Hepatocyte (in vitro differentiated cells): Measurements from ENCODE around the gene E2F8. TPM values are rescaled to one million over a fixed set of nuclear protein-coding genes. Genes with fewer than 3 reads are reported as not detected.
A peak's percentile ranks its signal among the peaks of the same experiment; 100 is the strongest.
"Not testable (repeated sequence)": the region's sequence is repeated elsewhere in the genome, so short reads cannot be mapped to it uniquely, and the experiment has no call there.

Experiments used
- DNase-seq: peaks from one replicate; pipeline ENCODE4 v3.0.0-alpha.2; 2016; ENCODE audit warnings: low spot score
- H2AFZ ChIP-seq: fragments of 200-600 bp; sonication (generic); 2 replicates; pipeline ENCODE4 v1.6.0; 2016; ENCODE audit warnings: antibody characterized with exemption, mild to moderate bottlenecking
- H3K27ac ChIP-seq: fragments of 200-600 bp; sonication (generic); 2 replicates; pipeline ENCODE4 v1.5.1; 2016; ENCODE audit warnings: mild to moderate bottlenecking
- H3K27me3 ChIP-seq: fragments of 200-600 bp; sonication (generic); 2 replicates; pipeline ENCODE4 v1.6.1; 2016
- H3K36me3 ChIP-seq: fragments of 200-600 bp; sonication (generic); replicated peaks from 2 replicates; pipeline ENCODE4 v1.5.1; 2016; ENCODE audit warnings: low read depth; ENCODE audit not compliant: insufficient read depth
- H3K4me1 ChIP-seq: fragments of 200-600 bp; sonication (generic); 2 replicates; pipeline ENCODE4 v1.5.1; 2016; ENCODE audit warnings: mild to moderate bottlenecking, moderate library complexity; ENCODE audit not compliant: insufficient read depth
- H3K4me2 ChIP-seq: fragments of 200-600 bp; sonication (generic); 2 replicates; pipeline ENCODE4 v1.6.0; 2016
- H3K4me3 ChIP-seq: fragments of 200-600 bp; sonication (generic); 2 replicates; pipeline ENCODE4 v1.5.1; 2016; ENCODE audit warnings: mild to moderate bottlenecking
- H3K79me2 ChIP-seq: fragments of 200-600 bp; sonication (generic); 2 replicates; pipeline ENCODE4 v1.6.0; 2017; ENCODE audit warnings: mild to moderate bottlenecking
- H3K9me2 ChIP-seq: fragments of 200-600 bp; sonication (generic); replicated peaks from 2 replicates; pipeline ENCODE4 v1.6.0; 2017; ENCODE audit warnings: mild to moderate bottlenecking; ENCODE audit not compliant: insufficient read depth
- H3K9me3 ChIP-seq: fragments of 200-600 bp; sonication (generic); 2 replicates; pipeline ENCODE4 v1.5.1; 2016; ENCODE audit warnings: low read depth, mild to moderate bottlenecking
- H4K20me1 ChIP-seq: fragments of 200-600 bp; sonication (generic); 2 replicates; pipeline ENCODE4 v1.6.0; 2016; ENCODE audit warnings: mild to moderate bottlenecking; ENCODE audit not compliant: insufficient read depth, poor library complexity, severe bottlenecking
- EZH2 ChIP-seq: fragments of 200-600 bp; sonication (generic); IDR thresholded peaks from 2 replicates; pipeline ENCODE4 v1.6.1; 2016; ENCODE audit warnings: antibody characterized with exemption, mild to moderate bottlenecking, borderline replicate concordance
- EZH2phosphoT487 ChIP-seq: fragments of 200-600 bp; sonication (generic); IDR thresholded peaks from one replicate; pipeline ENCODE4 v1.6.1; 2018; ENCODE audit warnings: antibody characterized with exemption, mild to moderate bottlenecking, low read depth, moderate library complexity; ENCODE audit not compliant: unreplicated experiment, severe bottlenecking
- WGBS: methylation state at CpG from one replicate; pipeline ENCODE4 v1.1.6; 2016; ENCODE audit warnings: low lambda C conversion rate; ENCODE audit errors: missing lambda C conversion rate; 5-methylcytosine and 5-hydroxymethylcytosine counted together
- polyA plus RNA-seq: library from polyadenylated mRNA; unstranded; fragments of >200 nt; fragmentation: Nextera tagmentation; extraction: Ambion mirVana; gene quantifications from 2 replicates; pipeline ENCODE4 v1.2.1, GENCODE V29; 2016
- total RNA-seq: library from RNA; depleted of rRNA; stranded (reverse); fragments of >200 nt; gene quantifications from 2 replicates; pipeline ENCODE4 v1.2.3, GENCODE V29; 2014
- TF ChIP-seq, protein P1 (sequence below): fragments of 200-600 bp; sonication (generic); IDR thresholded peaks from 2 replicates; pipeline ENCODE4 v1.5.1; 2016; ENCODE audit warnings: antibody characterized with exemption, mild to moderate bottlenecking; ENCODE audit not compliant: poor library complexity

The E2F8 gene
- total and polyA plus RNA-seq, 2 experiments from 2014 or later: 0.42 to 2.3 TPM

DNA sequence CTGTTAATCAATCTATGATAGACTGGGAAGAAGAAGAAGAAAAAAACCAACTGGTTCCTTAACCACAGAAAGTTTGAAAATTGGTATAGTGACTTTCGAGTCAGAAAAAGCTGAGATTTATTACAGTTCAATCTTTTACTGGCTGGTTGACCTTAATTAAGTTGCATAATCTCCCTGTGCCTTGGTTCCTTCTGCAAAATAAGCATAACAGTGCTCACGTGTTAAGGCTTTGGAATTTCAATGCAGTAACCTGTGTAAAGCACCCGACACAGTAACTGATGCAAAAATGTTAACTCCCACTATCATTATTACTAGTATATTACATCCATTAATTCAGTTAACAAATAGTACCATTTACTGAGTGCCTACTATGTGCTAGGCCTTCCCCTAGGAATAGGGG is 22.6 kb upstream of the E2F8 start:
- Histone ChIP-seq H3K4me3 (no peak overlapping the region), H3K79me2 (no peaks in the 10 kb centered on the region), H3K4me1 (no peaks in the 10 kb centered on the region), H3K36me3 (no peaks in the 10 kb centered on the region), H3K9me3 (no peaks in the 10 kb centered on the region), H3K9me2 (no peaks in the 10 kb centered on the region), H2AFZ (no peak overlapping the region), H3K27ac (no peak overlapping the region), H3K4me2 (no peak overlapping the region), H3K27me3 (no peaks in the 10 kb centered on the region), H4K20me1 (no peaks in the 10 kb centered on the region)
- 81% methylated on average over 3 of the region's 3 CpGs for WGBS
- TF ChIP-seq EZH2phosphoT487 (no peak), EZH2 (no peak)
- TF ChIP-seq, protein P1, sequence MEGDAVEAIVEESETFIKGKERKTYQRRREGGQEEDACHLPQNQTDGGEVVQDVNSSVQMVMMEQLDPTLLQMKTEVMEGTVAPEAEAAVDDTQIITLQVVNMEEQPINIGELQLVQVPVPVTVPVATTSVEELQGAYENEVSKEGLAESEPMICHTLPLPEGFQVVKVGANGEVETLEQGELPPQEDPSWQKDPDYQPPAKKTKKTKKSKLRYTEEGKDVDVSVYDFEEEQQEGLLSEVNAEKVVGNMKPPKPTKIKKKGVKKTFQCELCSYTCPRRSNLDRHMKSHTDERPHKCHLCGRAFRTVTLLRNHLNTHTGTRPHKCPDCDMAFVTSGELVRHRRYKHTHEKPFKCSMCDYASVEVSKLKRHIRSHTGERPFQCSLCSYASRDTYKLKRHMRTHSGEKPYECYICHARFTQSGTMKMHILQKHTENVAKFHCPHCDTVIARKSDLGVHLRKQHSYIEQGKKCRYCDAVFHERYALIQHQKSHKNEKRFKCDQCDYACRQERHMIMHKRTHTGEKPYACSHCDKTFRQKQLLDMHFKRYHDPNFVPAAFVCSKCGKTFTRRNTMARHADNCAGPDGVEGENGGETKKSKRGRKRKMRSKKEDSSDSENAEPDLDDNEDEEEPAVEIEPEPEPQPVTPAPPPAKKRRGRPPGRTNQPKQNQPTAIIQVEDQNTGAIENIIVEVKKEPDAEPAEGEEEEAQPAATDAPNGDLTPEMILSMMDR: no peak
- DNase-seq: no peak

- no peaks in the 10 kb centered on the region for H3K27me3 ChIP-seq
- no peak overlapping the region for H3K4me3 ChIP-seq
- no peaks in the 10 kb centered on the region for H3K36me3 ChIP-seq
- H2AFZ ChIP-seq: no peak overlapping the region
- H3K79me2 ChIP-seq: no peaks in the 10 kb centered on the region
- H3K9me2 ChIP-seq: no peaks in the 10 kb centered on the region
- TF ChIP-seq EZH2 (no peak), EZH2phosphoT487 (no peak)
- TF ChIP-seq, protein P1: peak; percentile 88
- 57% methylated on average over 6 of the region's 6 CpGs for WGBS
- H4K20me1 ChIP-seq: no peaks in the 10 kb centered on the region
- peak; percentile 77 for DNase-seq
- no peak overlapping the region for H3K4me2 ChIP-seq
- no peaks in the 10 kb centered on the region for H3K4me1 ChIP-seq
- no peaks in the 10 kb centered on the region for H3K9me3 ChIP-seq
- no peak overlapping the region for H3K27ac ChIP-seq
These were observed 19.0 kb upstream of the E2F8 start for GRCh38 chr11:19259487-19260345.

DNA sequence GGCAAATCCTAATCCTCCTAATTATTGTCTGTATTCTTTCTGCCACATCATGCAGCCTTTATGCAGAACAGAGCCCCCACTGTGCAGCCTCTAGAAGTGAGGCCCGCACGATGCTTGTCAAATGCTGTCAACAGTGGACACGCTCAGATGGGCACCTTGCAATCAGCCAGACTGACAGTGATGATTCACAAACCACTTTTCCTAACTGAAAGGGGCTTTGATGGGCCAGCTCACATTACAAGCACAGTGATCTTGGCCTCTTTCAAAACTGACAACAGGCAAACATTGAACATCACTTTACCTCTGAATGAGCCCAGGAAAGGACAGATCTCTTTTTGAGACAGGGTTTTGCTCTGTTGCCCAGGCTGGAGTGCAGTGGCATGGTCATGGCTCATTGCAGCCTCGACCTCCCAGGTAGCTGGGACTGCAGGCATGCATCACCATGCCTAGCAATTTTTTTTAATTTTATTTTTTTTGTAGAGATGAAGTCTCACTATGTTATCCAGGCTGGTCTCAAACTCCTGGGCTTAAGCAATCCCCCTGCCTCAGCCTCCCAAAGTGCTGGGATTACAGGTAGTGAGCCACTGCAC is 18.0 kb upstream of the E2F8 start:
- H3K9me3 ChIP-seq: no peaks in the 10 kb centered on the region
- H4K20me1 ChIP-seq: no peaks in the 10 kb centered on the region
- no peak overlapping the region for H2AFZ ChIP-seq
- no peak overlapping the region for H3K27ac ChIP-seq
- H3K4me1 ChIP-seq: no peaks in the 10 kb centered on the region
- H3K36me3 ChIP-seq: no peaks in the 10 kb centered on the region
- H3K79me2 ChIP-seq: no peaks in the 10 kb centered on the region
- WGBS: 64% methylated on average over 4 of the region's 4 CpGs
- H3K9me2 ChIP-seq: no peaks in the 10 kb centered on the region
- H3K4me2 ChIP-seq: no peak overlapping the region
- no peak overlapping the region for H3K4me3 ChIP-seq
- H3K27me3 ChIP-seq: no peaks in the 10 kb centered on the region
- no peak for DNase-seq
- TF ChIP-seq EZH2: no peak

- not testable (repeated sequence) for DNase-seq, H3K9me3 ChIP-seq, H3K4me3 ChIP-seq, H3K36me3 ChIP-seq, H3K79me2 ChIP-seq, H3K4me2 ChIP-seq, H3K9me2 ChIP-seq, H3K27me3 ChIP-seq, H3K27ac ChIP-seq, H2AFZ ChIP-seq, H4K20me1 ChIP-seq, H3K4me1 ChIP-seq
- 58% methylated on average over 3 of the region's 3 CpGs for WGBS
These were observed 13.7 kb upstream of the E2F8 start for GRCh38 chr11:19254441-19254840.
